ENCODE data around the gene IL24. TPM values are rescaled to one million over a fixed set of nuclear protein-coding genes. Genes with fewer than 3 reads are reported as not detected.
A peak's percentile ranks its signal among the peaks of the same experiment; 100 is the strongest.

The IL24 gene
- total and polyA plus RNA-seq, 10 of the 15 experiments (the other 5 are each of a cell fraction or from before 2014, with no cell fraction given): 0.05 to 19.8 (median 0.35) TPM; not detected in 1

DNA sequence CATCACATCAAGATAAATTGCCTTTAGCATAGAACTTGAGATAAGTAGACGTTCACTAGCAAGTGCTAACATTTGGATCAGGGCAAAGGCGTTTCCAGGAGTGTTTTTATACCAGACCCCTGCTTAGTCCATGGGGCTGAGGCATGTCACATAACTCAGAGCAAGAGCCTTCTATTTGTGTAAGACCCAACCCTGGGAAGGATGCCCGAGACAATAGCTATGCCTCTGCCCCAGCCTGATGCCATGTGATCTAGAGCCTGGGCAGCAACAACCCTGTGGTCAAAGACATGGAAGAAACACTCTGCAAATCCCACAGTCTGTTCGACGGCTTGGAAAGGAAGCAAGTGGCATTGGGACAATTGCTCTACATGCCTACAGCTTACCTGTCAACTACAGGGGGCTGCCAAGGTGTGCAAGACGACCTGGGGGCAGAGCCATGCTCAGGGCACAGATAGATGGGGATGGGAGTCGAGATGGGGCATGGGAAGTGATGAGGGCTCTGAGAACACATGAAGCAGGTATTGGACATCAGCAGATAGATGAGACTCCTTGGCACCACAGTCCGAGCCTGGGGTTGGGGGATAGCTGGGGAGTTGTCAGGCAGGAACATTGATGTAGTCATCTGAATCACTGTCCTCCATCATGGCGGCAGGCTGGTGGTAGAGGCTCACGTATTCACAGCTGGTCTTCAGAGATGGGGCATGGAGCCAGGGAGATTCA is 7.3 kb downstream of the IL24 start:
- peaks cover 18 to 32% of the 10 kb centered on the region in 2 experiments for H3K36me3 ChIP-seq (ENCODE audit: control insufficient read depth in 2 of 2, insufficient read depth in 2 of 2, low read length in 1 of 2)
- ChIA-PET CTCF (interaction anchor here (1.3 to 5.9 kb wide), 5 partner anchors 8 to 76 kb away, joined by 3 to 59 read pairs (median 3); partner anchors contain the start of genes IL20 and IL24), SMC1A (ENCODE audit: uncharacterized antibody, unreplicated experiment) (interaction anchor here (1.0 to 2.5 kb wide), 6 partner anchors 27 to 109 kb away, joined by 3 to 9 read pairs (median 5); partner anchors contain the start of gene IL20), POLR2A (interaction anchor here (1.4 kb wide), 1 partner anchor 13 kb away, joined by 3 read pairs; no protein-coding TSS in a partner anchor), RAD21 (ENCODE audit: unreplicated experiment) (interaction anchor here (0.7 to 1.2 kb wide), 4 partner anchors 31 to 178 kb away, joined by 3 to 4 read pairs (median 3); no protein-coding TSS in a partner anchor)
- no peak overlapping the region for H3K9ac ChIP-seq (ENCODE audit: control insufficient read depth, insufficient read depth, low read length)
- H3K27ac ChIP-seq (ENCODE audit: control insufficient read depth, insufficient read depth): no peak overlapping the region
- no peak overlapping the region for H3K4me3 ChIP-seq
- H2AFZ ChIP-seq (ENCODE audit: control insufficient read depth, low read depth, low read length): no peak overlapping the region
- DNase-seq (ENCODE audit: low read depth, low spot score) (no peak), ATAC-seq (no peak), FAIRE-seq (no peak)
- WGBS (ENCODE audit: insufficient coverage, insufficient replicate concordance, low lambda C conversion rate, missing lambda C conversion rate): 87% methylated on average over 10 of the region's 10 CpGs
- in situ Hi-C loops (cut with MboI): no loop called here
- no peaks in the 10 kb centered on the region for H3K27me3 ChIP-seq (replicated peaks in 1 of 2; ENCODE audit: control insufficient read depth in 2 of 2, insufficient read depth in 2 of 2, low read length in 1 of 2)
- intact Hi-C loops (cut with micrococcal nuclease; ENCODE audit: unreplicated experiment): no loop called here
- no peaks in the 10 kb centered on the region; the same call in 1 of the 2 replicates for H3K4me1 ChIP-seq (ENCODE audit: control insufficient read depth, insufficient read depth, low read length)
- H3K9me3 ChIP-seq (replicated peaks; ENCODE audit: control insufficient read depth, insufficient read depth, low read length): no peaks in the 10 kb centered on the region
- H3K4me2 ChIP-seq (ENCODE audit: control insufficient read depth, insufficient read depth): no peak overlapping the region
- TF ChIP-seq ZNF622 (IDR thresholded peaks at IDR 0.05) (no peak), MYC (IDR thresholded peaks at IDR 0.05; ENCODE audit: insufficient read depth, insufficient read length, insufficient replicate concordance, low read length, severe bottlenecking) (no peak), RUNX3 (IDR thresholded peaks at IDR 0.05; ENCODE audit: low read length) (0 out of 2 replicates have a peak, but pooled peaks have one; percentile 1)
- no peaks in the 10 kb centered on the region; the same call in 1 of the 2 replicates for H4K20me1 ChIP-seq (ENCODE audit: control insufficient read depth, insufficient read depth)
- no TSS peak for BruUV-seq (replicated peaks)
- H3K79me2 ChIP-seq (ENCODE audit: control insufficient read depth, insufficient read depth, low read length): no peaks in the 10 kb centered on the region
